G401 (cell line): ENCODE data around the gene SMCP. TPM values are rescaled to one million over a fixed set of nuclear protein-coding genes. Genes with fewer than 3 reads are reported as not detected.

ENCODE experiments used
- DNase-seq: peaks from one replicate; pipeline ENCODE4 v3.0.0-alpha.2; 2015; ENCODE audit warnings: low spot score
- in situ Hi-C: cut with HindIII; loops from 2 replicates; pipeline ENCODE4 v1.10.0; 2016; ENCODE audit warnings: low sequenced_read_pairs, mixed read lengths
- total RNA-seq: library from RNA; depleted of rRNA; stranded (reverse); fragments of >200 nt; shearing (Covaris generic); gene quantifications from 2 replicates; pipeline ENCODE4 v1.2.3, GENCODE V29; 2014

Gene SMCP
- total RNA-seq, 1 experiment from 2014 or later, result not detected

DNA sequence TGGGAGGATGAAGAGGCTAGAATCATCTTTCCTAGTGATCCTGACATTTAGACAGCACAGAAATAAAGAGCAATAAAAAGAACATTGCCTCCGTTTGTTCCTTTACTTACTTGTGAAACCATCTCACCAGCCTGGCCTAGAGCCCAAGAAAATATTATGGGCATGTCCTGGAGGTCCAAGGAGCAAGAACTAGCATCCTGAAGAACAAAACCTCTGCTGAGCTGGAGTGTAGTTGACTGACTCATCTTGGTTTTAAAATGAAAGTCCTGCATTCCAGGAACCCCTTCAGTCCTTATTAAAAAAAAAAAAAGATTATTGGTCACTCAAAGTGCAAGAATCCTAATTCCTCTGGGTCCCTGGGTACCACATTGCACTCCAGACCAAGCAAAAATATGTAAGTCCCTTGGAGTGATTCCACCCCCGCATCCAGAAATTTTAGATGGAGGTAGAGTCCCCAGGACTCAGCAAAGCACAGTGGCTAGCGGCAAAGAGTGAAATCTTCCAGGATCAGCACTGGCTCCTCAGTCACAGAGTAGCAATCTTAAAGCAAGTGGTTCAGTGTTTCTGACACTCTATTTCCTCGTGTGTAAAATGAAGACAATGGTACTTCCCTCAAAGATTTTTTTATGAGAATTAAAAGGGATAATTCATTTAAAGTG lies 7.0 kb downstream of the SMCP start:
- in situ Hi-C loops, result no loop called here
- DNase-seq, result no peak

GRCh38 chr1:152886085-152886484 lies 8.0 kb downstream of the SMCP start:
- in situ Hi-C loops, result no loop called here
- DNase-seq, result no peak

DNA sequence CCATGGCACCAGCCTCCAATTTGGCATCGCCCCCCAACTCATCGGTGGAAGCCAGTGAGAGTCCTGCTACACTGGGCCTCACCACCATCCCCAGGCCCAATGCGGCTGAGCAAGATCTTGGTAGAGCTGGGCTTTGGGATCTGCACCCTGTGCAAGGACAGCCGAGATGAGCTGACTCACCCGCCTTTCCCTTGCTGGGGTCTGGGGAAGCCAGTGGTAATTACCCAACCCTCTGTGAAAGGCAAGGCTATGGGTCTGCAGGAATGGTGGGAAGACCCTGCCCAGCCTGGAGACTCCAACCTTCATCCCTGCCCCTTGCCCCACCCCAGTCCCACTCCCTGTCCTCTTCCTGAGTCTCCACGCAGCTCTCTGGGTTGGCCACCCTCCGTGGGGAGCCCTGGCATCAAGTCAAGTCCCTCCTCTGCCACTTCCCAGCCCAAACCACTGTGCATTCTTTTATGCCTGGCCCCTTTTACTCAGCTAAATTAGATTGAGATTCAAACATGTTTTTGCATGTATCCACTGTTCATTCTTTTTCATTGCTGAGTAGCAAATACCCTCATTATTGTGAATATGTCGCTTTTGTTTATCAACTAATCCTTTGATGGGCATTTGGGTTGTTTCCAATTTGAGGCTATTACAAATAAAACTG lies 8.8 kb downstream of the SMCP start:
- in situ Hi-C loops, result no loop called here
- no peak for DNase-seq

GRCh38 chr1:152888126-152888525 lies 10.0 kb downstream of the SMCP start:
- in situ Hi-C loops, result no loop called here
- no peak for DNase-seq

DNA sequence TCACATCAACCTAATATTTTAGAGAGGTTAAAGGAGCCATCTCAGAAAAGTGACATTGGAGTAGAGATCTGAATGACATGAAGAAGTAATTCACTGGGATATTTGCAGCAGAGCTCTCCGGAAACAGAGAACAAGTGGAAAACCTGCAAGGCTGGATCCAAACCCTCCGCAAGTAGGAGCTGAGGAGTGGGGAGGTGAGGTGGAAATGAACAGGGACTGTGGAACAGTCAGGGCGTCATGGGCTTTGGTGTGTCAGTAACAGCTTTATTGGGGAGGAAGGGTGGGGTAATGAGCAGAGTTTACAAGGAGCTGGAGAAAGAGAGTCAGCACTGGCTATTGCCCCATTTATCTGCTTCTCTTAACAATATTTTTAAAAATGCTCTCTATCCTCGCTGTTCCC lies 20.9 kb downstream of the SMCP start:
- in situ Hi-C loops, result no loop called here
- DNase-seq, result no peak

DNA sequence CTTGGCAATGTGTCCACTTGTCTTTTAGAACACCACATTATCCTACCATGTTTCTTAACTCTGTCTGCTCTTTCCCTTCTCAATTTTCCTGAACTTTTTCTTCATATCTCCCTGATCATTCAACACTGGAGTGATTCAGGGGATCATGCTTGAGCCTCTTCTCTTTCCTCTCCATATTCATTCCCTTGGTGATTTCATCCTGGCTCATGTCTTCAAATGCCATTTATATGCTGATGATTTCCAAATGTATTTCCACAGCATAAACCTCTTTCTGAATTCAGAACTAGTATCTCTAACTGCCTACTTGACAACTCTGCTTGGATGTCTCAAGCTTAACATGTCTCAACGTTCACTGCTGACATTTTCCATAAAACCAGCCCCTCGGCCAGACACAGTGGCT lies 21.8 kb downstream of the SMCP start:
- no peak for DNase-seq
- in situ Hi-C loops, result no loop called here

GRCh38 chr1:152901631-152902030 lies 23.5 kb downstream of the SMCP start:
- in situ Hi-C loops, result no loop called here
- DNase-seq, result no peak

GRCh38 chr1:152902636-152903035 lies 24.5 kb downstream of the SMCP start:
- DNase-seq, result no peak
- in situ Hi-C loops, result no loop called here

- in situ Hi-C loops, result no loop called here
- DNase-seq, result no peak
Measured at GRCh38 chr1:152904688-152905440, 26.7 kb downstream of the SMCP start.

DNA sequence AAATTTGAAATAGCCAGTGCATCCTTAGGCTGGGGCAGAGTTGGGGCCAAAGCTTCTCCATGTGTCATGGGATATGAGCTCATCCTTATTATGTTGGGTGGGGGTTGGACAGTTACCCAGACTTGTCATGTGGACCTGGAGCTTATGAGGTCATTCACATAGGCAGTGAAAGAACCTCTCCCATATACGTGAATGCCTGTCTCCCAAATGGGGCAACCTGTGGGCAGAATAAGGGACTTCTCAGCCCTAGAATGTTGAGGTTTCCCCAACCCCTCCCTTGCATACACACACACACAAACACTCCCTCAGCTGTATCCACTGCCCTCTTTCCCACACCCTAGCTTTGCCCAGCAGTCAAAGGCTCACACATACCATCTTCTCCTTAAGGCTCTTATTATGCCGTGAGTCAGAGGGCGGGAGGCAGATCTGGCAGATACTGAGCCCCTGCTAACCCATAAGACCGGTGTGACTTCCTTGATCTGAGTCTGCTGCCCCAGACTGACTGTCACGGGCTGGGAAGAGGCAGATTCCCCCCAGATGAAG lies 28.0 kb downstream of the SMCP start:
- in situ Hi-C loops, result no loop called here
- no peak for DNase-seq

GRCh38 chr1:152907686-152908601 lies 29.8 kb downstream of the SMCP start, which contains the start of gene IVL:
Gene IVL, plus strand, starts transcription at chr1:152908546. Its CDS starts 1,252 bp downstream, at chr1:152909798.
- in situ Hi-C loops, result no loop called here
- DNase-seq, result no peak

DNA sequence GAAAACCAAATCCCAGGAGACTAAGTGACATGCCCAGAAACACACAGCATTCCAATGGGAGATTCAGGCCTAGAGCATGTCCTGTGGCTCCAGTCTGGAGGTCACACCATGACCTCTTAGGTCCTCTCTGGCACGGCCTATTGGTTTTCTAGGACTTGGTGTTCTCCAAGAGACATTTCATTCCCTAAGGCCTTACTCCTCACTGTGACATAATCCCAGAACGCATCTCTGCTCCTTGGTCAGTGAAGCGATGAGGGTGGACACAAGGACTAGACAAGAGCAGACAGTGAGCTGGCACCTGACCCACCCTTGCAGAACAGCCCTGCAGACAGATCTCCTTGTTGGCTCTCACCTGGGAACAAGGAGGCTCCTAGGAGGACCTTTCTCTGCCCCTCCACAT lies 31.1 kb downstream of the SMCP start:
- no peak for DNase-seq
- in situ Hi-C loops, result no loop called here

DNA sequence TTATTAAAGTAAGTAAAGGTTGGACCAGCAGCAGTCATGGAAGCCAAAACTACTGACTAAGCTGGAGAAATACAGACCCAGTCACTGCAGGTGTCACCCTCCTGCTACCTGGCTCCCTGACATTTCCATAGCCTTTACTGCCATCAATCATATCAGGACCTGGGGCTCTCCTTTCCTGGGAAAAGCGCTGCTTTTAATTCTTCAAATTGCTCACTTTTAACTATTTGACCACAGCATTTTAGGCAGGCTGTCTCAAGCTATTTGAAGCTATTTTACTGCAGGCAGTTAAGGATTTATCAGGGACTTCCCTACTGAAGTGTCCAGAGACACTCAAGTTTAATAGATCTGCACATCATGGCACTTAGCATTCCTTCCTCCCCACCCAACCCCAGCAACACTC lies 34.3 kb downstream of the SMCP start:
- in situ Hi-C loops, result no loop called here
- no peak for DNase-seq

- in situ Hi-C loops, result no loop called here
- DNase-seq, result no peak
Measured at GRCh38 chr1:152912900-152913299, 34.8 kb downstream of the SMCP start.

- in situ Hi-C loops, result no loop called here
- DNase-seq, result no peak
Measured at GRCh38 chr1:152917794-152918193, 39.7 kb downstream of the SMCP start.

- no peak for DNase-seq
Measured at GRCh38 chr1:152919071-152919470, 40.9 kb downstream of the SMCP start.

DNA sequence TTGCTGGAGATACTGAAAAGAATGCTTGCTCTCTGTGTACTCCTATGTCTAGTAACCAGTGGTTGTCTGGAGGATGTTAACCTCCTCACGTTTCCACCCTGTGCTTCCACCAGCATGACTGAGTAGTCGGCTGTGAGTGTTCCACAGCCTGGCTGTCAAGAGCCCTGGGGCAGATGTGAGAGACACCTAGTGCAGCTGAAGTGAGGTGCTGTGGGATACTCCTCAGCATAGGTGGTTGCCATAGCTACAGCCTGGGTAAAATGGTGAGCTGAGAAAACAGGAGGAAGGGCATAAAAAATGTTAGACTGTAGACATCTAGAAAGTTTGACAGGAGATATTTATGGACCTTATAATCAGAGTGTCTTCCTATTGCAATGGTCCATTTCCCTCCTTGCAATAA lies 46.1 kb downstream of the SMCP start:
- no peak for DNase-seq
- in situ Hi-C loops, result no loop called here

More at GRCh38 chr1:152919071-152919470, 40.9 kb downstream of the SMCP start:
- in situ Hi-C loops, result no loop called here

DNA sequence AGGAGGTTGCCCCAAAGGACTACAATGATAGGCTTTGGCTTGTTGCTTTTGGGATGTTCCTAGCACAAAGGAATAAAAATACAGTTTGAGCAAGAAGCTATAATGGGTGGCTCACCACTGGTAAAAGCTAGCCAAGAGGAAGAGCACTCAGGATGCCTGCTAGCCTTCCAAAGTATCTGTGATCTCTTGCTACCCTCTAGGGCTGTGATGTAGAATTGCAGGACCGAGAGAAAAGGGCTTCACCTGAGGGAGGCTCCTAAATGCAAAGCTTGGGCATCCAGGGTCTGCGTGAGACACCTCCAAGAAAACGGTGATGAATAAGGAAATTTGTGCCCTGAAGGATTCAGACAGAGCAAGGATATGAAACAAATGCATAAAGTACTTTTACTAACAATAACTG lies 48.0 kb downstream of the SMCP start:
- in situ Hi-C loops, result no loop called here
- no peak for DNase-seq

- in situ Hi-C loops, result no loop called here
- DNase-seq, result no peak
Measured at GRCh38 chr1:152928671-152929070, 50.5 kb downstream of the SMCP start.
